HS-27A (cell line): ENCODE data around the gene GFOD1.

ENCODE experiments used
- DNase-seq: peaks from one replicate; pipeline ENCODE4 v3.0.0-alpha.2; 2012; ENCODE audit warnings: low read depth, missing footprints

The GFOD1 gene

GRCh38 chr6:13315896-13316295, 171.5 kb downstream of the GFOD1 start:
- no peak for DNase-seq

GRCh38 chr6:13314806-13315205, 172.6 kb downstream of the GFOD1 start:
- DNase-seq, result no peak

DNA sequence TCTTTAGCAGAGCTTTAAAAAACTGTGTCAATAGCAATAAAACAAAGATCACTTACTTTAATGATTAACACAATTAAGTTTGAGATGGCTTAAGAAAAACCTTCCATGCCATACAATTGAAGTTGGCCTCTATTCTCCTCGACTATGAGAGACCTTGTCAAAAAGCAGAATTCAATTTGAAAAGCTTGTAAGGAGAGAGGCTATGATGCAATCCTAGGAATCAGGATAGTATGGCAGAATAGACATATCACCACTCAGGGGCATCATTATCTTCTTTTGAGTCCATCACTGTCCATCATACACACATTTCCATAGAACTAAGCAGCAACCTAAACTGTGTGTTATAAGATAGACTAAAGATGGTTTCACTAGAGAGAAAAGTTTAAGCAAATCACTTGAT, 176.2 kb downstream of the GFOD1 start:
- no peak for DNase-seq

- no peak for DNase-seq
These were observed 179.1 kb downstream of the GFOD1 start for GRCh38 chr6:13308332-13308731.
